OCI-LY7 (cell line): ENCODE measurements around the gene KCTD3. TPM values are rescaled to one million over a fixed set of nuclear protein-coding genes. Genes with fewer than 3 reads are reported as not detected.

ENCODE experiments used
- BruUV-seq: library from RNA; stranded (reverse); fragments of 400-500 nt; replicated peaks from 2 replicates; lab custom pipeline; 2021; lab: Mats Ljungman, UMichigan
- CTCF ChIA-PET: fragments of 300-600 bp; sonication (Branson Sonifier 250); formaldehyde crosslinking; loops from one replicate; lab custom pipeline; 2022; ENCODE audit warnings: antibody characterized with exemption; ENCODE audit not compliant: unreplicated experiment; lab: Charles Lee
- POLR2A ChIA-PET: fragments of 300-600 bp; sonication (Branson Sonifier 250); formaldehyde crosslinking; loops from one replicate; lab custom pipeline; 2022; ENCODE audit warnings: antibody characterized with exemption; lab: Charles Lee
- DNase-seq: peaks from one replicate; pipeline ENCODE4 v3.0.0-alpha.2; 2015; ENCODE audit warnings: low spot score
- H2AFZ ChIP-seq: fragments of 200-600 bp; sonication (generic), shearing (Covaris generic); 2 replicates; pipeline ENCODE4 v1.6.1; 2014; ENCODE audit warnings: mild to moderate bottlenecking, antibody characterized with exemption, low read length, moderate library complexity
- H3K27ac ChIP-seq: fragments of 200-600 bp; sonication (generic); 2 replicates; pipeline ENCODE4 v1.5.1; 2014; ENCODE audit warnings: mixed run types, low read depth, mild to moderate bottlenecking, moderate library complexity, low read length, inconsistent platforms; ENCODE audit not compliant: poor library complexity, severe bottlenecking
- H3K36me3 ChIP-seq: fragments of 200-600 bp; sonication (generic); 2 replicates; pipeline ENCODE4 v1.6.1; 2014; ENCODE audit warnings: mild to moderate bottlenecking, antibody characterized with exemption, low read length, moderate library complexity, mixed read lengths; ENCODE audit not compliant: insufficient read depth
- H3K4me1 ChIP-seq: fragments of 200-600 bp; sonication (generic); 2 replicates; pipeline ENCODE4 v1.5.1; 2014; ENCODE audit warnings: mild to moderate bottlenecking, low read length; ENCODE audit not compliant: insufficient read depth, poor library complexity, severe bottlenecking
- H3K4me2 ChIP-seq: fragments of 200-600 bp; sonication (generic); 2 replicates; pipeline ENCODE4 v1.6.1; 2014; ENCODE audit warnings: mild to moderate bottlenecking, low read length
- H3K4me3 ChIP-seq: fragments of 200-600 bp; sonication (generic); 2 replicates; pipeline ENCODE4 v1.5.1; 2014; ENCODE audit warnings: mild to moderate bottlenecking, low read depth, low read length; ENCODE audit not compliant: poor library complexity, severe bottlenecking
- H3K79me2 ChIP-seq: fragments of 200-600 bp; sonication (generic); 2 replicates; pipeline ENCODE4 v1.6.1; 2016; ENCODE audit warnings: low read depth, mild to moderate bottlenecking, low read length, moderate library complexity, mixed read lengths; ENCODE audit not compliant: insufficient read depth
- H3K9me2 ChIP-seq: fragments of 200-600 bp; sonication (generic); 2 replicates; pipeline ENCODE4 v1.6.1; 2016; ENCODE audit warnings: mild to moderate bottlenecking, low read length, mixed read lengths; ENCODE audit not compliant: insufficient read depth
- H3K9me3 ChIP-seq: fragments of 200-600 bp; sonication (generic); 2 replicates; pipeline ENCODE4 v1.6.1; 2014; ENCODE audit warnings: mild to moderate bottlenecking, mixed run types, low read length, mixed read lengths
- H4K20me1 ChIP-seq: fragments of 200-600 bp; sonication (generic); 2 replicates; pipeline ENCODE4 v1.6.1; 2014; ENCODE audit warnings: mild to moderate bottlenecking, antibody characterized with exemption, low read length, moderate library complexity, mixed read lengths; ENCODE audit not compliant: insufficient read depth
- CTCF ChIP-seq: fragments of 200-600 bp; sonication (generic); conservative IDR thresholded peaks from 2 replicates; pipeline ENCODE4 v1.5.1; 2014; ENCODE audit warnings: mild to moderate bottlenecking, antibody characterized with exemption, low read length, moderate library complexity, mixed read lengths
- EZH2phosphoT487 ChIP-seq: fragments of 200-600 bp; sonication (generic); IDR thresholded peaks from 2 replicates; pipeline ENCODE4 v1.6.1; 2018; ENCODE audit warnings: low read depth, borderline replicate concordance, mild to moderate bottlenecking, mixed run types, antibody characterized with exemption, low read length, moderate library complexity, mixed read lengths
- intact Hi-C: fragments of 100-400 bp; cut with micrococcal nuclease; formaldehyde crosslinking; loops from one replicate; pipeline ENCODE4 v1.10.0; 2022; ENCODE audit not compliant: unreplicated experiment
- total RNA-seq, 2 experiments: library from RNA; depleted of rRNA in 1 of 2; stranded (reverse); fragments of >200 nt in 1 of 2; shearing (Covaris generic) in 1 of 2; gene quantifications; 2 replicates each; pipeline ENCODE4 v1.2.3, GENCODE V29; 2014 to 2022

KCTD3 gene
- total RNA-seq, 2 experiments from 2014 or later = 0.13 to 3.4 TPM

GRCh38 chr1:215518594-215518993, 48.5 kb upstream of the KCTD3 start:
- CTCF ChIA-PET = no interaction called here
- BruUV-seq = no TSS peak
- DNase-seq = no peak

GRCh38 chr1:215521279-215521678, 45.8 kb upstream of the KCTD3 start:
- Histone ChIP-seq H2AFZ (no peak overlapping the region), H3K27ac (no peak overlapping the region), H3K4me3 (no peak overlapping the region), H3K79me2 (no peaks in the 10 kb centered on the region), H4K20me1 (no peaks in the 10 kb centered on the region), H3K9me3 (no peaks in the 10 kb centered on the region), H3K9me2 (no peaks in the 10 kb centered on the region), H3K4me1 (no peaks in the 10 kb centered on the region), H3K36me3 (no peaks in the 10 kb centered on the region), H3K4me2 (no peak overlapping the region)
- TF ChIP-seq CTCF (no peak), EZH2phosphoT487 (no peak)
- no peak for DNase-seq
- CTCF ChIA-PET = no interaction called here
- intact Hi-C loops = loop anchor here (10.0 kb wide), 2 partner anchors 706 to 856 kb away; no protein-coding TSS in a partner anchor
- POLR2A ChIA-PET = no interaction called here
- no TSS peak for BruUV-seq

More at GRCh38 chr1:215518594-215518993, 48.5 kb upstream of the KCTD3 start:
- Histone ChIP-seq H3K4me3 (no peak overlapping the region), H3K79me2 (no peaks in the 10 kb centered on the region), H3K4me2 (no peak overlapping the region), H4K20me1 (no peaks in the 10 kb centered on the region), H3K9me3 (no peaks in the 10 kb centered on the region), H3K9me2 (no peaks in the 10 kb centered on the region), H3K4me1 (no peaks in the 10 kb centered on the region), H2AFZ (no peak overlapping the region), H3K36me3 (no peaks in the 10 kb centered on the region), H3K27ac (no peak overlapping the region)
- intact Hi-C loops = no loop called here
- TF ChIP-seq CTCF (no peak), EZH2phosphoT487 (no peak)
- POLR2A ChIA-PET = no interaction called here

- Histone ChIP-seq H3K4me1 (no peaks in the 10 kb centered on the region), H3K4me2 (no peak overlapping the region), H3K79me2 (no peaks in the 10 kb centered on the region), H3K27ac (no peak overlapping the region), H3K36me3 (no peaks in the 10 kb centered on the region), H4K20me1 (no peaks in the 10 kb centered on the region), H3K4me3 (no peak overlapping the region), H2AFZ (no peak overlapping the region), H3K9me2 (no peaks in the 10 kb centered on the region), H3K9me3 (no peaks in the 10 kb centered on the region)
- TF ChIP-seq CTCF (no peak; the same call in 1 of the 2 replicates), EZH2phosphoT487 (no peak)
- no TSS peak for BruUV-seq
- CTCF ChIA-PET = no interaction called here
- DNase-seq = no peak
- POLR2A ChIA-PET = no interaction called here
- intact Hi-C loops = loop anchor here (10.0 kb wide), 2 partner anchors 708 to 858 kb away; no protein-coding TSS in a partner anchor
These were observed 43.8 kb upstream of the KCTD3 start for GRCh38 chr1:215523128-215523861.
